ENCODE results near the gene SLC25A25.
"Not testable (repeated sequence)": the region's sequence is repeated elsewhere in the genome, so short reads cannot be mapped to it uniquely, and the experiment has no call there.

Gene SLC25A25

DNA sequence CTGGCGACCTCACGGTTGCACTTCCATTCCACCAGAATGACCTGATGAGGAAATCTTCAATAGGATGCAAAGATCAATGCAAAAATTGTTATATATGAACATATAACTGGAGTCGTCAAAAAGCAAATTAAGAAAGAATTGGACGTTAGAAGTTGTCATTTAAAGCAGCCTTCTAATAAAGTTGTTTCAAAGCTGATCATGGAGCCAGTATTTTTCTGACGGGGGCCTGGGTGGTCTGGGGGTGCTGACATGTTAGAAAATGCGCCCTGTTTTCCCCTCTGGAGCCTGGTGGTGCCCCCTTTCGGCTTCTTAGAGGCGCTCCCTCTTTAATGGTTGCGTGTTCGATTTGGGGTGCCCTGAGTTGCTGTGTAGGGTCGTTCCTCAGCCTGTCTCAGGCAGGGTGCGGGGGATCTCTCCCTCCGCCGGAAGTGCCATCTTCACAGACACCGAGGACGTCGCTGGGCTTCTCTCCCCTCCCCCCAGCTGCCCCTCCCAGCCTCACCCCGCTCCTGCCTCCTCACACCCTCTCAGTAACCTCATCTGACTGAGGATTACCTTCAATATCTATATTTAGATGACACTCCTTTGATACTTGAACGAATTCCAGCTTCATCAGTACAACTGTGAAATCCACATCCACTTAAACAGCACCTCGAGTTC lies 41.1 kb downstream of the SLC25A25 start:
- DNase-seq (ENCODE audit: low spot score): no peak

DNA sequence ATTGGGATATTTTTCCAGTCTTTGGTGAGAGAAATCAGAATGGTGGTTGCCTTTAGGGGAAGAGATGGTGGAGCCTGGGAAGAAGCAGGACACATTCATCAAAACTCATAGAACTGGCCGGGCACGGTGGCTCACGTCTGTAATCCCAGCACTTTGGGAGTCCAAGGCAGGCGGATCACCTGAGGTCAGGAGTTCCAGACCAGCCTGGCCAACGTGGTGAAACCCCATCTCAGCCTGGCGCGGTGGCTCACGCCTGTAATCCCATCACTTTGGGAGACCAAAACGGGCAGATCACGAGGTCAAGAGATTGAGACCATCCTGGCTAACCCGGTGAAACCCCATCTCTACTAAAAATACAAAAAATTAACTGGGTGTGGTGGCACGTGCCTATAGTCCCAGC lies 43.7 kb downstream of the SLC25A25 start:
- not testable (repeated sequence) for DNase-seq (ENCODE audit: low spot score)

DNA sequence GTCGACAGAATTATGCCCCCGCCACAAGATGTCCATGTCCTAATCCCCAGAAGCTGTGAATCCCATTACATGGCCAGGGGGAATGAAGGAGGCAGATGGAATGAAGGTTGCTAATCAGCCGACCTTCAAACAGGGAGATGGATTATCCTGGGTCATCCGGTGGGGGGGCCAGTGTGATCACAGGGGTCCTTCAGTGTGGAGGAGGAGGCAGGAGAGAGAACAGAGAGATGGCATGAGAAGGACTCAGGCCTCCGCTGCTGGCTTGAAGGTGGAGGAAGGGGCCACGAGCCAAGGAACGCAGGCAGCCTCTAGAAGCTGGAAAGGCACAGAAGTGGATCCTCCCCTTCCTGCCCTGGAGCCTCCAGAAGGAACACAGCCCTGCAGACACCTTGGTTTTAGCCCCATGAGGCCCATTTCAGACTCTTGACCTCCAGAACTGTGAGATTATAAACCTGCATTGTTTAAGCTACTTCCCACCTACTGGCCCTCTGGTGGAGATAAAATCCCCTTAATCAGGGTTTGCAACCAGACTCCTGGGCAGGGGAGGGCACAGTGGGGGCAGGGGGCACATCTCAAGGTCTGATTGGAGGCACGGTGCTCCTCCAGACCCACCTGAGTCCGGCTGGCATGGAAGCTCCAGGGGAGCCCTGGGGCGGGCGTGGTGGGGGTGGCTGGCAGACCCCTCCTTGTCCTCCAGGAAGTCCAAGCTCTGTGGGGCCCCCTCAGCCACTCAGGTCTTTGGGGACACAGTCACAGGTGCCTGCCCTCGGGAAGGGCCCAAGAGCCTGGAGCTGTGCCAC lies 45.7 kb downstream of the SLC25A25 start:
- DNase-seq (ENCODE audit: low spot score): no peak

DNA sequence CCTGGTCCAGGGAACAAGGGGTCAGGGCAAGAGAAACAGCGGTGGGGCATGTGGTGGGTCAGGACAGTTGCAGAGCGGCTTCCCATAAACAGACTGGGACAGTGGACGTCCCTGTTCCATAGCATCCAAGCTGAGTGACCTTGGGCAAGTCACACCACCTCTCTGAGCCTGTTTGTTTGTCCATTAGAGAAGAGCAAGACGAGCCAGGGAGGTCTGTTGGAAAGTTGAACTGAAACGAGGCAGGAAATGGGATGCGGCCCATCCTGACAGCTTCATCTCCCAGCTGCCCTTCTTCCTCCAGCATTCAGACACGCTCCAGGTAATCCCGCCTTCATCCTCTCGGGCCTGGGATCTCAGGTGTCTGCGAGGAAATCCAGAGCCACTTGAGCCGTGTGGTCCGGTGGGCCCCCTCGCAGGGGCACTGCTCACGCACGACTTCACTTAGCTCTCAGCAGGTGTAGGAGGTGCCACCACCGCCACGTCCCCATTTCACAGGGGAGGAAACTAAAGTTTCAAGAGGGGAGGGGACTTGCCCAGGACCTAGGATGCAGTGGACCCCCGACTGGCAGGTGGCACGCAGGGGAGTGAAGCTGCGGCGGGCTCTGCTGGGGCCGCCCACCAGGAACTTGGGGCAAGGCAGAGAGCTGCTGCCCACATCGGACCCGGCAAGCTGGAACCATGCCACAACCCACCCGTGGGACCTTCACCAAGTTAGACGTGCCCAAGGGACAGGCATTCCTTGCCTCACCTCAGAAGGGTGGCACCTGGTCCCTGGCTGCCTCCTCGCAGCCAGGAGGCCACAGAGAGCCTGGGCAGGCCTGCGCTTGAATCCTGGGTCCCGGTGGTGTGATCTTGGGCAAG lies 46.5 kb downstream of the SLC25A25 start:
- DNase-seq (ENCODE audit: low spot score): no peak

DNA sequence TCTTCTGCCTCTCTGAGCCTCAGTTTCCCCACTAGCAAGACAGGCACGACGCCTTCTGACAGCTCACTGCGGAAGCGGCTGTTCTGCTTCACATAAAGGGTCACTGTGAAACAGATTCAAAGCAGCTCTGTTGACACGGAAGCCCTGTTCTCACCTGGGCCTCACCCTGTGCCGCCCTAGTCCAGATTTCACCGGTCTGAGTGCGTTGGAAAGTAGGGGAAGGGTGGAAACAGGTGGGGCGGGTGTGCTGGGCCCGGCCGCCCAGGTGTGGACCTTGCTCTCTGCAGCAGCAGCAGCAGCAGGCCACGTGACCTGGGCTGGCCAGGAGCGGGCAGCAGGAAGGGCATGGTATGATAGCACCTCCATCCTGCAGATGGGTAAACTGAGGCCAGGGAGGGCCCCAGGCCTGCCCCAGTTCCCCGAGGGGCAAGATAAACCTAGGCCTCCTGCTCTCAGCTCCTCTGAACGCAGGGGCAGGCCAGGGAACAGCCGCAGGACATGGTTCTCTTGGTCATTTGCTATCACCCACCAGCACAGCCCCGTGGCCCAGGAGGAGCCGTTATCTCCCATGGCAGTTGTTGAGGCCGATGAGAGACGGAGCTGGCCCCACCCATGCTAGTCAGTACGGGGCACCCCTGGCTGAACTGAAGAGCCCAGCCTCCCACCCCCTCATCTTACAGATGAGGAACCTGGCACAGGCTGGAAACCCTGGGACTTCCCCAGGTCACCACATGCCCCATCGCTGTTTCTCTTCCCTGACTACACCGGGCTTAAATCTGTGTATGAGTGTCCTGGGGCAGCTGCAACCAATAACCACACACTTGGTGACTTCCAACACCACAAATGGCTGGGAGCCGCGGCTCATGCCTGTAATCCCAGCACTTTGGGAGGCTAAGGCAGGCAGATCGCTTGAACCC lies 47.4 kb downstream of the SLC25A25 start:
- no peak for DNase-seq (ENCODE audit: low spot score)

DNA sequence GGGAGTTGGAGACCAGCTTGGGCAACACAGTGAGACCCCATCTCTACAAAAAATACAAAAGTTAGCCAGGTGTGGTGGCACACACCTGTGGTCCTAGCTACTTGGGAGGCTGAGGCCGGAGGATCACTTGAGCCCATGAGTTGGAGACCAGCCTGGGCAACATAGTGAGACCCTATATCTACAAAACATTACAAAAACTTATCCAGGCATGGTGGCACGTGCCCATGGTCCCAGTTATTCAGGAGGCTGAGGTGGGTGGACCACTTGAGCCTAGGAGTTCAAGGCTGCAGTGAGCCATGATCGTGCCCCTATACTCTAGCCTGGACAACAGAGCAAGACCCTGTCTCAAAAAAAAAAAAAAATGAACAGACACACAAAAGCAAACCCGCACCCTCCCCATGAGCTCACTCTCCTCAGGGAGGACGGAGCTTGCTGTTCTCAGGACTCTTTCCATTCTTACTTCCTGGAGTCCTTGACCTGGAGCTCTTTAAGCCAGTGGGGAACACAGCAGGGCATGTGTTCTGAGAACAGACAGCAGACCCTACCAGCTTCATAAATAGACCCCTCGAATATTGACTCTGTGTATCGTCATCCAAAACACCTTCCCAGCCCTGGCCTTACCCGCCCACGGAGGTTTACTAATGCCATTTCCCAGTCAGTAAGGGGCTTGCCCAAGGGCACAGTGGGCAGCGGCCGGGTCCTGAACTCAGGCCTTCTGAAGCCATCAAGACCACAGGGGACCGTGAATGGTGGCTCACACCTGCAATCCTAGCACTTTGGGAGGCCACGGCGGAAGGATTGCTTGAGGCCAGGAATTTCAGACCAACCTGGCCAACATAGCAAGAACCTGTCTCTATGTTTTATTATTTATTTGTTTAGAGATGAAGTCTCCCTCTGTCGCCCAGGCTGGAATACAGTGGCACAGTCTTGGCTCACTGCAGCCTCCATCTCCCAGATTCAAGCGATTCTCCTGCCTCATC lies 48.4 kb downstream of the SLC25A25 start:
- no peak for DNase-seq (ENCODE audit: low spot score)

DNA sequence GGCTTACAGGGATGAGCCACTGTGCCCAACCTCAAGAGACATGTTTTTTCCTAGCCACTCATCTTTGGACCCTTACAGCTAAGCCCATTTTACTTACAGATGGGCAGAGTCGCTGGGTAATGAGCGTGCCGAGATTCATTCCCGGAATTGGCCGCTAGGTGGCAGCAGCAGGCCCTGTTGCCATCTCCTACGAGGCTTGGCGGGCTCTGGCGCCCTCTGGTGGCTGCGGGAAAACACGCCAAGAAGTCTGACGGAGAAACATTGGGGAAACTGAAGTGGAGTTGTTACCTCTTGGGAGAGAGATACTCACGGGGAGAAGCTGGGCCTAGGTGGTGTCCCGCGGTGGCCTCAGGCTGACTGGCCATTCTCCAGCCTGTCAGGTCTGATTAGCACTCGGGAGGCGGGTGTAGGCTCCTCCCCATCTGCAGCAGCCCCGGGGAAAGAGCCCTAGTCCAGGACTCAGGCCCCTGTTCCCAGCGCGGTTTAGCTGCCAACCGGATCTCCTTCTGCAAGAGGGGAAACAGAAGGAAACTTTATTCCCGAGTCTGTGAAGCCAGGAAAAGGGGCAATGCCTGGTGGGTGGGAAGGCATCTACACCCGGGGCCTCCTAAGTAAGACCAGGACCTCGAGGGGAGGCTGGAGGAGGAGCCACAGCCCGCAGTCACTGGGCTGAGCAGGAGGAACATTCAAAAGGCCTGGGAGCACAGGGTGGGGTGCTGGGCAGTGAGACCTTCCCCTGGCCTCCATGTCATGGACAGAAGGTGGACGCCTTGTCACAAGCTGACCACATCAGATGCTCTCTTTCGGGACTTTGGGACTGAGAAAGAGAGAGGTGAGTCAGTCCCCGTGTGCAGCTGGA lies 49.8 kb downstream of the SLC25A25 start:
- DNase-seq (ENCODE audit: low spot score): peak; percentile 93

DNA sequence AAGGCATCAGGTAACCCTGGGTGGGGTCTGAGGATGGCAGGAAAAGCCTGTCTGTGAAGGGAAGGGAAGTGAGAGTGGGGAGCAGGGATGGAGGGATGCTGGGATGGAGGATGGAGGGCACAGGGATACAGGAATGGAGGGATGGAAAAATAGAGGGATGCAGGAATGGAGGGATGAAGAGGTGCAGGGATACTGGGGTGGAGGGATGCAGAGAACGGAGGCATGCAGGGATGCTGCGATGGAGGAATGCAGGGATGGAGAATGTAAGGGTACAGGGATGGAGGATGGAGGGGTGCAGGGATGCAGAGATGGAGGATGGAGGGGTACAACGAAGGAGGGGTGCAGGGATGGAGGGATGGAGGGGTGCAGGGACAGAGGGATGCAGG lies 50.4 kb downstream of the SLC25A25 start:
- no peak for DNase-seq (ENCODE audit: low spot score)

DNA sequence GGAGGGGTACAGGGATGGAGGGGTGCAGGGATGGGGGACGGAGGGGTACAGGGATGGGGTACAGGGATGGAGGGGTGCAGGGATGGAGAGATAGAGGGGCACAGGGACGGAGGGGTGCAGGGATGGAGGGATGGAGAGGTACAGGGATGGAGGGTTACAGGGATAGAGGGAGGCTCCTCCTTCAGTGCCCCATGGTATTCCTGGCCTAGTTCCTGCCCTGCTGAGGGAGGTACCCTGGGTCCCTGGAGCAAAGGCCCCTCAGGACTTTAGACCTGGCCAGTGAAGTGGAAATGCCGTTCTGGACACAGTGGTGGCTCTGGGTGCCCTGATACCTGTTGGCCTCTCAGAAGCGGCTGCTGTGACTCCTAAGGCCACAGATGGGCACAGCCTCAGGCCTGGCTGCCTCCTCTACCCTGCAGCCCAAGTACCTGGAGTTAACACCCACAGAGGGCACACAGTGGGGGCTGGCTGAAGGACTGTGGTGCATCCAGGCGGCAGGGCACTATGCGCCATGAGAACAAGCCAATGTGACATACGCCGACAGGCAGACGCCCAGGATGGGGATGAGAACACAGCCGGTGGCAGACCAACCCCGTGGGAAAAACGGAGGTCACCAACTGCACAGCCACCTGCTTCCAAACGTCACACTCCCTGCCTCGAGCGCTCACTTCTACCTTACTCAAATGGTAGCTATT lies 51.1 kb downstream of the SLC25A25 start:
- no peak for DNase-seq (ENCODE audit: low spot score)

DNA sequence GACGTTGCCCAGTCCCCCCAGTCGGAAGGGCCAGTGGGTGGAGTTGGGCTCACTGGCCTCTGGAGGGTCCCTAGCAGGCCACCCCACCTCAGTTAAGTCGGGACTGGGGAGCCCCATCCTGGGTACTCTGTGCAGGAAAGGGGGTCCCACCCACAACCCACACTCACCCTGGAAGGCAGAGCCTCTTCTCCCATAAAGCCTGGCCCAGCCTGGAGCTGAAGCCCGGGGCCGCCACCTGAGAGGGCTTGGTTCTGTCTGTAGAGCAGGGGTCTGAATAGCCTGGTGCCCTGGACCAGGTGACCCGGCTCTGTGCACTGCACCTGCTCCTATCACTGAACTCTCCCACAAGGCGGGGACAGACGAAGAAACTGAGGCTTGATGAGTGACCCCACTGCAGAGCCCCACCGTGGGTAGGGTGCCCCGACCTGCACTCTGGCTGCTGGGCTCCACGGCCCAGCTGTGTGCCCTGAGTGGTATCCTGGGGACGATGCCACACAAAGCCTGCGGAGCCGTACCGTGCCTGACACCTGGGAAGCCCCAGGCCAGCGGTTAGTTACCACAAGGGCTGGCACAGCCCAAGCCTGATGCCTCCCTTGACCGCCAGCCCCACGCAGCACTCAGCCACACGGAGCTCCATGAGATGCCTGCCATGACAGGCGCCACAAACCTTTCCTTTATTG lies 52.2 kb downstream of the SLC25A25 start:
- DNase-seq (ENCODE audit: low spot score): no peak

DNA sequence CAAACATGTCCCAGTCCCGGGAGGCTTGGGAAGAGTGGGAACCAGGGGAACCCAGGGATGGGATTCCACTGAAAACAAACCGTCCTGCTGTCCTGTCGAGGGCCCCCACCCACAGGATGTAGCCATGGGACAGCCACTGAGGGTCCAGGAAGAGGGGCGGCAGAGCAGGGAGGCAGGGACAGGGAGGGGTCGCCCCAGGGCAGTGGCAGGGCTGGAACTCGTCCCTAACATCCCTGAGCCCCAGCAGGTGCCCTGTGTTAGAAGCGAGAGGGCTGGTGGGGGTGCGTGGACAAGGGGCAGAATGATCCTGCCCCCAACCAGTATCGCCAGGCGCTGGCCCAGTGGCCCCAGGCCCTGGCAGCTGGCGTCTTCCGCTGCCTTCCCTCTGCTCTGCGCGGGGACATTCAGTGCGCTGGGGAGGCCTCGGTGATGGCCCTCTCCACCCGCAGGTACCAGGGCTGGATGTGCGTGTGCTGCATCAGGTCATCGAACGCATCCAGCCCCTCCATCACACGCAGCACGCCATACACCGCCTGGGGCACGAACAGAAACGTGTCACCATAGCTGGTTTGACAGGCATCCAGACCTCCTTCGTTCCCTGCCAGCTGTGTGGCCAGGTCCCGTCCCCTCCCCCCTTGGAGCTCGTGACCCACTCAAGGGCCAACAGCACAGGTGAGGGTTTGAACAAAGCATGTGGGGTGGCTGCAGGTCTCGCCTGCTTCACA lies 52.9 kb downstream of the SLC25A25 start:
- no peak for DNase-seq (ENCODE audit: low spot score)

DNA sequence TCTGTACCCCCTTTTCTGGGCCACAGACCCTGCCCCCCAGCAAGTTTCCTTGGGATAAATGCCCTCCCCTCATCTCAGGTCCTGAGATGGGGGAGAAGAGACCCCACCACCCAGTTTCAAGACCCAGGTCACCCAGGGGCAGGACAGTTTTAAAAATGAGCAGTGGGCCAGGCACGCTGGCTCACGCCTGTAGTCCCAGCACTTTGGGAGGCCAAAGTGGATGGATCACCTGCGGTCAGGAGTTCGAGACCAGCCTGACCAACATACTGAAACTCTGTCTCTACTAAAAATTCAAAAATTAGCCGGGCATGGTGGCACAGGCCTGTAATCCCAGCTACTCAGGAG lies 53.4 kb downstream of the SLC25A25 start:
- DNase-seq (ENCODE audit: low spot score): no peak

DNA sequence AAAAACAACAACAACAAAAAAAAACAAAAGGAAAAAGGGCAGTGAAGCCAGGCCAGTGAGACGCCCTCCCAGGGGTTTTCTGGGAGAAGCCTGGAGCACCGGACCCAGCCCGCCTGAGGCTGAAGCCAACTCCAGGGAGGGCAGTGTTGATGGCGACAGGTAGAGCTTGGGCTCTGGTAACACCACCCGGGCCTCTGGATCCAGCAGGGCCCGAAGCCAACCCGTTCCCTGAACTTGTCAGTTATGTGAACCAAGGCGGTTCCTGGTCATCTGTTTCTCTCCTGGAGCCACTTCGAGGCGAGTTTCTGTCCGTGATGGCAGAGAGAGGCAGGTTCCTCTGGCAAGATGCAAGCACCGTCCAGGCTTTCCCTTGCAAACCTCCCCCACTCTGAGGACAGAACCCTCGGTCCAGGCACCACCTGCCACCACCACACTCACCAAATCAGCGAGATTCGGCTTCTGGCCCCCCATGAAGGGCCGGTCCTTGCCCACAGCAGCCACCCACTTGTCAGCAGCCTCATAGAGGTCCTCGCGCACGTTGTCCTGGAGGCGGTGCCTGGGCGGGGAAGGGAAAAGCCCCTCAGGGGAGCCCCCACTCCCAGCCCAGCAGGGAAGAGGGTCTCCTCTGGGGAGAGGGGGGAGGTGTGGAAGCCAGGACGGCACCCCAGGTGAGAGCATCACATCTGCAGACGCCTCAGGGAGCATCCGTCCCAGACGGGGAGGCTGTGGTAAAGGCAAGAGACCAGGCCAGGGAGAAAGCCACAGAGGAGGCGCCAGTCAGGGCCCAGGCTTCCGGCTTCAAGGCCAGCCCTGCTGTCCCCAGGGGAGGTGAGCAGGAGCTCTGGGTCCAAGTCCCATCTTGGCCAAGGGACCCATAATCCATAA lies 54.1 kb downstream of the SLC25A25 start:
- no peak for DNase-seq (ENCODE audit: low spot score)

DNA sequence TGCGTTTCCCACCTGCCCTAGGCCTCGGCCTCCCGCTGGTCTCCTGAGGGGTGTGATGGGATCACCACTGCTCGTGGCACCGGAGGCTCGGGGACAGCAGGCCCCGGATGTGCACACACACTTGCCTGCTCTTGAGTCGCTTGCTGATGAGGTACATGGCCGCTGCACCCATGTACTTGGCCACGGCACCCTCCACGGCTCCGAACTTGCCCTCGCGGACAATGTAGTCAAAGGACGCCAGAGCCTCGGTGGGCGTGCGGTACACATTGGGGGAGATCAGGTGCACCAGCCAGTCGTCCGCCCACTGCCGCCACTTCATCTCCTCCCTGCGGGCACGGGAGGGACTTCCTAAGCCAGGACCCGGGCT lies 54.8 kb downstream of the SLC25A25 start:
- DNase-seq (ENCODE audit: low spot score): no peak

DNA sequence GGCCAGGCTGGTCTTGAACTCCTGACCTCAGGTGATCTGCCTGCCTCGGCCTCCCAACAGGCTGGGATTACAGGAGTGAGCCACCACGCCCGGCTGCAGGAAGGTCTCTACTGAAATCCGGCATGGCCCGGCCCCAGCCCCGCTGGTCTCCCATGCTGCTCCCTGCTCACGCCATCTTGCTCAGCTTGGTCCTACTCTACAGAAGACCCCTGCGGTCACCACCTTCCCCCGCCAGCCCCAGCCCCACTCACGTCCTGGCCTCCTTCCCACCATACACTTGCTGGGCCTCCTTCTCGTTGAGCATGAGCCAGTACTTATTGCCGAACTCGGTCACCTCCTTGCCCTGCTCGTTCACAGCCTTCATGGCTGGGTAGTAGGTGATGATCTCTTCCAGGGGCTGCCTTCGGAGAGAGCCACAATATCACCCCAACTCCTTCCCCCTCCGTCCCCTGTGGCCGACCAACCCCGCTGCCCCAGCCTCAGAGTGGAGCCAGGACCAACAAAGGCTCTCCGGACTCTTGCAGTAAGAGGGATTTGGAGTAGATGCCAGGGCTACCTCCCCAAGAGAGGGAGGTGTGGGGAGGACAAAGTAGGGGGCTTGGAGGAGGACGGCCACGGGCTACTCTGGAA lies 55.5 kb downstream of the SLC25A25 start:
- no peak for DNase-seq (ENCODE audit: low spot score)

DNA sequence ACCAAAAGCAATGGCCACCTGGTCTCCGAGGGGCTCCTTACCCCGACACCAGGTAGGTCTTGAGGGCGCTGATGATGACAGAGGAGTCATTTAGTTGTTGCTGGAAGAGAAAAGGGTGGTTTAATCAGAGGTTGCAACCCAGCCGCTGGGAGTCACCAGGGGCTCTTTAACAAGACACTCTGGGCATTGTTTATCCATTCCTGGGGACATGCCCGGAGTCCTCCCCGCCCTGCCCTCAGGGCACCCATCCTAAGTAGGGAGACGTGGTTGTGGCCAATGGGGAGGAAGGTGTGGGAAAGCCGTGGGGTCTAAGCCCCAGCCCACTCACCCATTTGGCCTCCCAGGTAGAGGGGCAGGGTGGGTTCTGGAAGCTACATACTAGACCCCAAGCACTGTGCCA lies 56.4 kb downstream of the SLC25A25 start:
- no peak for DNase-seq (ENCODE audit: low spot score)

Measured in CD4-positive, alpha-beta T cell treated with Interleukin-6 at 100 ng/mL for 8 hours (primary cell).